WTC11 (cell line): ENCODE data around the gene LRRC32. TPM values are rescaled to one million over a fixed set of nuclear protein-coding genes. Genes with fewer than 3 reads are reported as not detected.

Source experiments
- ATAC-seq: fragments of 200-7000 bp; cut with Tn5 transposase; 2 replicates; pipeline ENCODE4 v1.10.0; 2021; ENCODE audit warnings: mild to moderate bottlenecking, moderate library complexity
- CTCF ChIA-PET: fragments of 300-600 bp; sonication (Branson Sonifier 250); formaldehyde crosslinking; loops from one replicate; lab custom pipeline; 2021; ENCODE audit warnings: antibody characterized with exemption; lab: Charles Lee
- POLR2A ChIA-PET: fragments of 350-600 bp; sonication (Branson Sonifier 250); formaldehyde crosslinking; loops from one replicate; lab custom pipeline; 2021; ENCODE audit warnings: antibody characterized with exemption; lab: Charles Lee
- DNase-seq: peaks from one replicate; pipeline ENCODE4 v3.0.0; 2021; ENCODE audit warnings: low spot score
- H3K27ac Mint-ChIP-seq: 2 replicates; pipeline ENCODE4 v1.8.0; 2021; ENCODE audit warnings: mixed read lengths
- H3K27me3 Mint-ChIP-seq: 2 replicates; pipeline ENCODE4 v1.8.0; 2021; ENCODE audit warnings: low read depth, mild to moderate bottlenecking, moderate library complexity, mixed read lengths
- H3K36me3 Mint-ChIP-seq: 2 replicates; pipeline ENCODE4 v1.8.0; 2021; ENCODE audit warnings: mixed read lengths
- H3K4me1 Mint-ChIP-seq: 2 replicates; pipeline ENCODE4 v1.8.0; 2022; ENCODE audit warnings: mixed read lengths
- H3K4me3 Mint-ChIP-seq: 2 replicates; pipeline ENCODE4 v1.8.0; 2021; ENCODE audit warnings: mild to moderate bottlenecking, moderate library complexity, mixed read lengths
- H3K9me3 Mint-ChIP-seq: 2 replicates; pipeline ENCODE4 v1.8.0; 2021; ENCODE audit warnings: mixed read lengths
- AR ChIP-seq: fragments of 250-450 bp; sonication (Bioruptor Pico); IDR thresholded peaks from 2 replicates; pipeline ENCODE4 v1.9.0; 2021; ENCODE audit warnings: mild to moderate bottlenecking
- FOXK1 ChIP-seq: sonication (generic); formaldehyde crosslinking; IDR thresholded peaks from 2 replicates; pipeline ENCODE4 v1.8.0; 2022; ENCODE audit warnings: mild to moderate bottlenecking, moderate library complexity, missing genetic modification reagents
- GTF2I ChIP-seq: fragments of 250-450 bp; sonication (Bioruptor Pico); conservative IDR thresholded peaks from 2 replicates; pipeline ENCODE4 v1.4.0; 2021; ENCODE audit warnings: mild to moderate bottlenecking
- JAZF1 ChIP-seq: fragments of 250-450 bp; sonication (Bioruptor Pico); IDR thresholded peaks from 2 replicates; pipeline ENCODE4 v1.9.0; 2021; ENCODE audit warnings: moderate library complexity, mild to moderate bottlenecking, inconsistent platforms
- JUN ChIP-seq: sonication (generic); formaldehyde crosslinking; IDR thresholded peaks from 2 replicates; pipeline ENCODE4 v1.8.0; 2023; ENCODE audit warnings: mild to moderate bottlenecking, missing genetic modification reagents
- NR2C2 ChIP-seq: sonication (generic); formaldehyde crosslinking; IDR thresholded peaks from 2 replicates; pipeline ENCODE4 v1.8.0; 2022; ENCODE audit warnings: mild to moderate bottlenecking, missing genetic modification reagents
- PRRX2 ChIP-seq: fragments of 250-450 bp; sonication (Bioruptor Pico); IDR thresholded peaks from 2 replicates; pipeline ENCODE4 v1.8.0; 2021; ENCODE audit warnings: mild to moderate bottlenecking
- SMAD4 ChIP-seq: sonication (generic); formaldehyde crosslinking; IDR thresholded peaks from 2 replicates; pipeline ENCODE4 v1.8.0; 2022; ENCODE audit warnings: mild to moderate bottlenecking, missing genetic modification reagents
- SP1 ChIP-seq: sonication (generic); formaldehyde crosslinking; conservative IDR thresholded peaks from 2 replicates; pipeline ENCODE4 v1.8.1; 2022; ENCODE audit warnings: missing genetic modification reagents
- TCF7 ChIP-seq: sonication (generic); formaldehyde crosslinking; IDR thresholded peaks from 2 replicates; pipeline ENCODE4 v1.8.0; 2022; ENCODE audit warnings: mild to moderate bottlenecking, low read depth, missing genetic modification reagents, moderate library complexity
- USF2 ChIP-seq: sonication (generic); formaldehyde crosslinking; IDR thresholded peaks from 2 replicates; pipeline ENCODE4 v1.8.1; 2023; ENCODE audit warnings: mild to moderate bottlenecking, missing genetic modification reagents, moderate library complexity
- ZNF138 ChIP-seq: sonication (generic); formaldehyde crosslinking; conservative IDR thresholded peaks from 2 replicates; pipeline ENCODE4 v1.8.1; 2022; ENCODE audit warnings: mild to moderate bottlenecking, moderate library complexity, missing genetic modification reagents
- ZNF423 ChIP-seq: fragments of 250-450 bp; sonication (Bioruptor Pico); IDR thresholded peaks from 2 replicates; pipeline ENCODE4 v2.1.2; 2022; ENCODE audit warnings: mild to moderate bottlenecking, moderate library complexity
- ZNF671 ChIP-seq: fragments of 250-450 bp; sonication (Bioruptor Pico); IDR thresholded peaks from 2 replicates; pipeline ENCODE4 v1.8.0; 2021; ENCODE audit warnings: mild to moderate bottlenecking
- total RNA-seq: library from RNA; stranded (reverse); gene quantifications from 3 replicates; pipeline ENCODE4 v1.2.3, GENCODE V29; 2021
- TF ChIP-seq, protein P1 (sequence below): sonication (generic); formaldehyde crosslinking; IDR thresholded peaks from 2 replicates; pipeline ENCODE4 v1.8.1; 2023; ENCODE audit warnings: mild to moderate bottlenecking, missing genetic modification reagents
- TF ChIP-seq, protein P2 (sequence below): sonication (generic); formaldehyde crosslinking; conservative IDR thresholded peaks from 2 replicates; pipeline ENCODE4 v1.8.1; 2023; ENCODE audit warnings: mild to moderate bottlenecking, low read depth, missing genetic modification reagents, moderate library complexity
- TF ChIP-seq, protein P3 (sequence below): sonication (generic); formaldehyde crosslinking; IDR thresholded peaks from 2 replicates; pipeline ENCODE4 v1.8.0; 2023; ENCODE audit warnings: mild to moderate bottlenecking, missing genetic modification reagents
- TF ChIP-seq, protein P4 (sequence below): sonication (generic); formaldehyde crosslinking; IDR thresholded peaks from 2 replicates; pipeline ENCODE4 v1.8.1; 2023; ENCODE audit warnings: mild to moderate bottlenecking, missing genetic modification reagents, moderate library complexity
- TF ChIP-seq, protein P5 (sequence below): fragments of 250-450 bp; sonication (Bioruptor Pico); conservative IDR thresholded peaks from 2 replicates; pipeline ENCODE4 v1.9.0; 2021; ENCODE audit warnings: mild to moderate bottlenecking

Gene LRRC32
- total RNA-seq, 1 experiment from 2014 or later, result 0.74 TPM

GRCh38 chr11:76691655-76692054 lies 21.1 kb upstream of the LRRC32 start:
- Mint-ChIP-seq H3K9me3 (no peaks in the 10 kb centered on the region), H3K27me3 (no peaks in the 10 kb centered on the region), H3K27ac (no peak overlapping the region), H3K36me3 (no peaks in the 10 kb centered on the region), H3K4me1 (peaks cover 2% of the 10 kb centered on the region), H3K4me3 (no peak overlapping the region)
- CTCF ChIA-PET, result interaction anchor here (1.0 to 1.9 kb wide), 4 partner anchors 11 to 93 kb away, joined by 3 to 5 read pairs (median 4); no protein-coding TSS in a partner anchor
- TF ChIP-seq, protein P1, sequence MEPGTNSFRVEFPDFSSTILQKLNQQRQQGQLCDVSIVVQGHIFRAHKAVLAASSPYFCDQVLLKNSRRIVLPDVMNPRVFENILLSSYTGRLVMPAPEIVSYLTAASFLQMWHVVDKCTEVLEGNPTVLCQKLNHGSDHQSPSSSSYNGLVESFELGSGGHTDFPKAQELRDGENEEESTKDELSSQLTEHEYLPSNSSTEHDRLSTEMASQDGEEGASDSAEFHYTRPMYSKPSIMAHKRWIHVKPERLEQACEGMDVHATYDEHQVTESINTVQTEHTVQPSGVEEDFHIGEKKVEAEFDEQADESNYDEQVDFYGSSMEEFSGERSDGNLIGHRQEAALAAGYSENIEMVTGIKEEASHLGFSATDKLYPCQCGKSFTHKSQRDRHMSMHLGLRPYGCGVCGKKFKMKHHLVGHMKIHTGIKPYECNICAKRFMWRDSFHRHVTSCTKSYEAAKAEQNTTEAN (CRISPR knock-in tag), result no peak
- TF ChIP-seq, protein P2, sequence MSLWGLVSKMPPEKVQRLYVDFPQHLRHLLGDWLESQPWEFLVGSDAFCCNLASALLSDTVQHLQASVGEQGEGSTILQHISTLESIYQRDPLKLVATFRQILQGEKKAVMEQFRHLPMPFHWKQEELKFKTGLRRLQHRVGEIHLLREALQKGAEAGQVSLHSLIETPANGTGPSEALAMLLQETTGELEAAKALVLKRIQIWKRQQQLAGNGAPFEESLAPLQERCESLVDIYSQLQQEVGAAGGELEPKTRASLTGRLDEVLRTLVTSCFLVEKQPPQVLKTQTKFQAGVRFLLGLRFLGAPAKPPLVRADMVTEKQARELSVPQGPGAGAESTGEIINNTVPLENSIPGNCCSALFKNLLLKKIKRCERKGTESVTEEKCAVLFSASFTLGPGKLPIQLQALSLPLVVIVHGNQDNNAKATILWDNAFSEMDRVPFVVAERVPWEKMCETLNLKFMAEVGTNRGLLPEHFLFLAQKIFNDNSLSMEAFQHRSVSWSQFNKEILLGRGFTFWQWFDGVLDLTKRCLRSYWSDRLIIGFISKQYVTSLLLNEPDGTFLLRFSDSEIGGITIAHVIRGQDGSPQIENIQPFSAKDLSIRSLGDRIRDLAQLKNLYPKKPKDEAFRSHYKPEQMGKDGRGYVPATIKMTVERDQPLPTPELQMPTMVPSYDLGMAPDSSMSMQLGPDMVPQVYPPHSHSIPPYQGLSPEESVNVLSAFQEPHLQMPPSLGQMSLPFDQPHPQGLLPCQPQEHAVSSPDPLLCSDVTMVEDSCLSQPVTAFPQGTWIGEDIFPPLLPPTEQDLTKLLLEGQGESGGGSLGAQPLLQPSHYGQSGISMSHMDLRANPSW (CRISPR knock-in tag), result no peak
- TF ChIP-seq, protein P3, sequence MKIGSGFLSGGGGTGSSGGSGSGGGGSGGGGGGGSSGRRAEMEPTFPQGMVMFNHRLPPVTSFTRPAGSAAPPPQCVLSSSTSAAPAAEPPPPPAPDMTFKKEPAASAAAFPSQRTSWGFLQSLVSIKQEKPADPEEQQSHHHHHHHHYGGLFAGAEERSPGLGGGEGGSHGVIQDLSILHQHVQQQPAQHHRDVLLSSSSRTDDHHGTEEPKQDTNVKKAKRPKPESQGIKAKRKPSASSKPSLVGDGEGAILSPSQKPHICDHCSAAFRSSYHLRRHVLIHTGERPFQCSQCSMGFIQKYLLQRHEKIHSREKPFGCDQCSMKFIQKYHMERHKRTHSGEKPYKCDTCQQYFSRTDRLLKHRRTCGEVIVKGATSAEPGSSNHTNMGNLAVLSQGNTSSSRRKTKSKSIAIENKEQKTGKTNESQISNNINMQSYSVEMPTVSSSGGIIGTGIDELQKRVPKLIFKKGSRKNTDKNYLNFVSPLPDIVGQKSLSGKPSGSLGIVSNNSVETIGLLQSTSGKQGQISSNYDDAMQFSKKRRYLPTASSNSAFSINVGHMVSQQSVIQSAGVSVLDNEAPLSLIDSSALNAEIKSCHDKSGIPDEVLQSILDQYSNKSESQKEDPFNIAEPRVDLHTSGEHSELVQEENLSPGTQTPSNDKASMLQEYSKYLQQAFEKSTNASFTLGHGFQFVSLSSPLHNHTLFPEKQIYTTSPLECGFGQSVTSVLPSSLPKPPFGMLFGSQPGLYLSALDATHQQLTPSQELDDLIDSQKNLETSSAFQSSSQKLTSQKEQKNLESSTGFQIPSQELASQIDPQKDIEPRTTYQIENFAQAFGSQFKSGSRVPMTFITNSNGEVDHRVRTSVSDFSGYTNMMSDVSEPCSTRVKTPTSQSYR, result no peak
- TF ChIP-seq SP1 (CRISPR knock-in tag) (no peak), NR2C2 (no peak), ZNF138 (CRISPR knock-in tag) (no peak), JUN (no peak), GTF2I (no peak), USF2 (no peak), ZNF423 (no peak), AR (no peak), TCF7 (CRISPR knock-in tag) (no peak)
- DNase-seq (no peak), ATAC-seq (no peak)
- POLR2A ChIA-PET, result no interaction called here

DNA sequence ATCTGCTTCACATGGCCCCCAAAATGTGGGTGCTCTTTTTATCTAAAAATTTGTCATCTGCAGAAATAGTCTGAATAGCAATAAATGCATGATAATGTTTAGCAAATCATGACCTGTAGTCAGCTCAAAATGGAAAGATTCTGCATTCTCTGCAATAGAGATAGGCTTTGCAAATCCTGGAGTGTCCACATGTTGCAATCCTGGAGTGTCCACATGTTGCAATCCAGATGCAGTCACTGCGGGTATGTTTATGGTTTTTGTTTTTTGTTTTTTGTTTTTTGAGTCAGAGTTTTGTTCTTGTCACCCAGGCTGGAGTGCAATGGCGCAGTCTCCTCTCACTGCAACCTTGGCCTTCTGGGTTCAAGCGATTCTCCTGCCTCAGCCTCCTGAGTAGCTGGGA lies 20.2 kb upstream of the LRRC32 start:
- ChIA-PET POLR2A (no interaction called here), CTCF (interaction anchor here (1.3 kb wide), 1 partner anchor 92 kb away, joined by 4 read pairs; no protein-coding TSS in a partner anchor)
- no peak overlapping the region for H3K4me3 Mint-ChIP-seq
- no peaks in the 10 kb centered on the region for H3K27me3 Mint-ChIP-seq
- H3K9me3 Mint-ChIP-seq, result no peaks in the 10 kb centered on the region
- H3K36me3 Mint-ChIP-seq, result no peaks in the 10 kb centered on the region
- H3K27ac Mint-ChIP-seq, result no peak overlapping the region
- ATAC-seq (no peak), DNase-seq (no peak)
- peaks cover 11% of the 10 kb centered on the region for H3K4me1 Mint-ChIP-seq
- TF ChIP-seq PRRX2 (no peak), FOXK1 (CRISPR knock-in tag) (no peak), ZNF671 (CRISPR knock-in tag) (no peak), TCF7 (CRISPR knock-in tag) (no peak), JAZF1 (no peak), AR (no peak), SMAD4 (CRISPR knock-in tag) (no peak)
- TF ChIP-seq, protein P4, sequence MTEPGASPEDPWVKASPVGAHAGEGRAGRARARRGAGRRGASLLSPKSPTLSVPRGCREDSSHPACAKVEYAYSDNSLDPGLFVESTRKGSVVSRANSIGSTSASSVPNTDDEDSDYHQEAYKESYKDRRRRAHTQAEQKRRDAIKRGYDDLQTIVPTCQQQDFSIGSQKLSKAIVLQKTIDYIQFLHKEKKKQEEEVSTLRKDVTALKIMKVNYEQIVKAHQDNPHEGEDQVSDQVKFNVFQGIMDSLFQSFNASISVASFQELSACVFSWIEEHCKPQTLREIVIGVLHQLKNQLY (CRISPR knock-in tag), result no peak
- TF ChIP-seq, protein P5, sequence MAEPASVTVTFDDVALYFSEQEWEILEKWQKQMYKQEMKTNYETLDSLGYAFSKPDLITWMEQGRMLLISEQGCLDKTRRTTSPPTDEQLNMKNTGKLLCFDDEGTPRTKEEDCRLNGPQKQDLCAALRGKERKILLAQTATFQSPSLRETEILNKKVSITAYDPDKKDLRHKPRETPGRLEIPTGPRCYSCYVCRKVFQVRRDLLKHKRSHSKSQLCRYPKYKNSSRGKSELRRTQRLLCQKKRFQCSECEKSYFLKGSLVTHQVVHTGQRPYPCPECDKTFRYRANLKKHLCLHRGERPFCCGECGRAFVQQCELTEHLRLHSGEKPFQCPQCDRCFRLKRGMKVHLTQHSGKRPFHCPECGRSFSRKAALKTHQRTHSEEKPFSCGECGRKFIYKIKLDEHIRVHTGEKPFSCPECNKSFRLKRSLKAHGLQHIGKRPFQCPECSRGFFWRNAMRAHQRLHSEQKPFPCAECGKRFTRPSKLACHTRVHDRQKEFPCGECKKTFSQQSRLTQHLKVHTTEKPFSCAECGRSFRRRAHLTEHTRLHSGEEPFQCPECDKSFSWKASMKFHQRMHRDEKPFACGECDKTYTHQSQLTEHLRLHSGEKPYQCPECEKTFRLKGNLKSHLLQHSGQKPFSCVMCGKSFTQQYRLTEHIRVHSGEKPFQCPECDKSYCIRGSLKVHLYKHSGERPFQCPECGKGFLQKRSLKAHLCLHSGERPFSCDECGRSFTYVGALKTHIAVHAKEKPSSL, result no peak
